HepG2 (cell line): ENCODE results near the gene SLC39A1. TPM values are rescaled to one million over a fixed set of nuclear protein-coding genes. Genes with fewer than 3 reads are reported as not detected.
A peak's percentile ranks its signal among the peaks of the same experiment; 100 is the strongest.

Source experiments
- ATAC-seq: fragments of 200-7000 bp; cut with Tn5 transposase; 3 replicates; pipeline ENCODE4 v1.9.1; 2020; ENCODE audit warnings: mild to moderate bottlenecking, moderate library complexity
- BruUV-seq: library from RNA; stranded (reverse); fragments of 400-500 nt; replicated peaks from 2 replicates; lab custom pipeline; 2021; lab: Mats Ljungman, UMichigan
- CTCF ChIA-PET: fragments of 300-600 bp; formaldehyde crosslinking; extraction: SDS; loops from one replicate; lab custom pipeline; 2021; ENCODE audit warnings: low total read pairs, inconsistent platforms, low intra/inter-chr PET ratio; lab: Yijun Ruan, JAX
- POLR2A ChIA-PET: fragments of 350-600 bp; sonication (Branson Sonifier 250); formaldehyde crosslinking; loops from one replicate; lab custom pipeline; 2020; ENCODE audit warnings: antibody characterized with exemption, inconsistent platforms; lab: Yijun Ruan, JAX
- DNase-seq: peaks from one replicate; pipeline ENCODE4 v3.0.0-alpha.2; 2015; ENCODE audit warnings: low spot score
- FAIRE-seq: peaks from 3 replicates; lab custom pipeline; 2011; peaks lifted over from hg19 to GRCh38; lab: Jason Lieb, UNC
- H2AFZ ChIP-seq: one replicate; pipeline ENCODE4 v1.6.1; 2011; ENCODE audit warnings: low read length, inconsistent platforms
- H3K27ac ChIP-seq: fragments of 300-600 bp; 3 replicates; pipeline ENCODE4 v1.8.0; 2011; ENCODE audit warnings: mixed run types, mild to moderate bottlenecking, mixed read lengths, low read length, inconsistent platforms; ENCODE audit not compliant: insufficient read depth; ENCODE audit errors: extremely low read length
- H3K27me3 ChIP-seq, 2 experiments: fragments of 200-600 bp in 1 of 2; 2 replicates in 1 of 2; 3 replicates in 1 of 2; pipeline versions ENCODE4 v1.6.0 to v1.8.0; 2011; ENCODE audit warnings: low read length in 2 of 2, mild to moderate bottlenecking in 2 of 2, moderate library complexity in 2 of 2, inconsistent platforms in 1 of 2; ENCODE audit not compliant: insufficient read depth in 2 of 2, control insufficient read depth in 1 of 2
- H3K36me3 ChIP-seq, 2 experiments: fragments of 200-600 bp in 1 of 2; replicated peaks in 1 of 2; 2 replicates in 1 of 2; 3 replicates in 1 of 2; pipeline versions ENCODE4 v1.5.1 to v1.8.0; 2011; ENCODE audit warnings: low read length in 2 of 2, inconsistent platforms in 1 of 2; ENCODE audit not compliant: insufficient read depth in 2 of 2, control insufficient read depth in 1 of 2
- H3K4me1 ChIP-seq: 2 replicates; pipeline ENCODE4 v1.5.1; 2012; ENCODE audit warnings: low read length, inconsistent platforms; ENCODE audit not compliant: insufficient read depth
- H3K4me2 ChIP-seq: 2 replicates; pipeline ENCODE4 v1.6.0; 2011; ENCODE audit warnings: low read depth, low read length, inconsistent platforms
- H3K4me3 ChIP-seq, 3 experiments: fragments of 200-600 bp in 1 of 3; sonication (generic), shearing (Covaris generic) in 1 of 3; replicated peaks in 1 of 3; 2 replicates each; pipeline ENCODE4 v1.5.1; 2011 to 2016; ENCODE audit warnings: low read length in 3 of 3, inconsistent platforms in 2 of 3, low read depth in 2 of 3, mild to moderate bottlenecking in 2 of 3, control low read depth in 1 of 3, mixed read lengths in 1 of 3; ENCODE audit not compliant: insufficient read depth in 1 of 3
- H3K79me2 ChIP-seq: one replicate; pipeline ENCODE4 v1.6.1; 2011; ENCODE audit warnings: low read length, inconsistent platforms; ENCODE audit not compliant: insufficient read depth
- H3K9ac ChIP-seq: 2 replicates; pipeline ENCODE4 v1.6.0; 2011; ENCODE audit warnings: mild to moderate bottlenecking, low read depth, low read length, inconsistent platforms; ENCODE audit not compliant: insufficient read depth
- H3K9me3 ChIP-seq: 2 replicates; pipeline ENCODE4 v1.5.1; 2012; ENCODE audit warnings: mild to moderate bottlenecking, low read length
- H4K20me1 ChIP-seq: 2 replicates; pipeline ENCODE4 v1.6.0; 2011; ENCODE audit warnings: inconsistent platforms, mild to moderate bottlenecking, low read length, moderate library complexity; ENCODE audit not compliant: insufficient read depth
- CCDC6 ChIP-seq: sonication (generic); formaldehyde crosslinking; IDR thresholded peaks from 2 replicates; pipeline ENCODE4 v1.8.1; 2022; ENCODE audit warnings: mild to moderate bottlenecking, missing genetic modification reagents, moderate library complexity
- FOSL2 ChIP-seq: sonication (generic); formaldehyde crosslinking; IDR thresholded peaks from 2 replicates; pipeline ENCODE4 v1.4.0; 2020; ENCODE audit warnings: missing genetic modification reagents
- HNF1B ChIP-seq: sonication (generic); formaldehyde crosslinking; IDR thresholded peaks from 2 replicates; pipeline ENCODE4 v1.5.1; 2020; ENCODE audit warnings: mild to moderate bottlenecking, moderate library complexity, missing genetic modification reagents
- ZBTB38 ChIP-seq: sonication (generic); formaldehyde crosslinking; IDR thresholded peaks from 2 replicates; pipeline ENCODE4 v1.5.1; 2020; ENCODE audit warnings: mild to moderate bottlenecking, missing genetic modification reagents
- ZNF414 ChIP-seq: sonication (generic); formaldehyde crosslinking; IDR thresholded peaks from 2 replicates; pipeline ENCODE4 v1.5.0; 2020; ENCODE audit warnings: missing genetic modification reagents
- ZNF556 ChIP-seq: sonication (generic); formaldehyde crosslinking; IDR thresholded peaks from 2 replicates; pipeline ENCODE4 v1.4.0; 2020; ENCODE audit warnings: mild to moderate bottlenecking, missing genetic modification reagents, borderline replicate concordance
- ZNF619 ChIP-seq: sonication (generic); formaldehyde crosslinking; IDR thresholded peaks from 2 replicates; pipeline ENCODE4 v1.4.0; 2020; ENCODE audit warnings: mild to moderate bottlenecking, missing genetic modification reagents
- WGBS: methylation state at CpG from one replicate; pipeline ENCODE4 v1.1.6; 2017; ENCODE audit warnings: low lambda C conversion rate; 5-methylcytosine and 5-hydroxymethylcytosine counted together
- in situ Hi-C: cut with HindIII; loops from 2 replicates; pipeline ENCODE4 v1.10.0; 2017; ENCODE audit warnings: low pct_unique_long_range_greater_than_20kb; ENCODE audit not compliant: extremely low pct_ligation_motif_present
- intact Hi-C: fragments of 100-400 bp; cut with micrococcal nuclease; formaldehyde crosslinking; loops from one replicate; pipeline ENCODE4 v1.10.0; 2022; ENCODE audit not compliant: unreplicated experiment
- polyA plus RNA-seq, 8 experiments: library from polyadenylated mRNA; depleted of rRNA in 3 of 8; stranded (reverse) in 7 of 8; unstranded in 1 of 8; fragments of >200 nt; fragmentation: Illumina TruSeq in 4 of 8; extraction: Trizol in 4 of 8; gene quantifications; 2 replicates each; pipeline versions ENCODE4 v1.2.1 to v1.2.3, GENCODE V29; 2011 to 2016; ENCODE audit warnings: low read depth in 4 of 8, missing spikeins in 1 of 8, mixed read lengths in 1 of 8; ENCODE audit not compliant: insufficient read depth in 1 of 8
- total RNA-seq, 5 experiments: library from RNA; depleted of rRNA; stranded (reverse); fragments of >200 nt; fragmentation: Illumina TruSeq; extraction: Trizol; gene quantifications; 2 replicates each; pipeline ENCODE4 v1.2.3, GENCODE V29; 2016; ENCODE audit warnings: low read depth in 1 of 5
- TF ChIP-seq, protein P1 (sequence below): sonication (generic); formaldehyde crosslinking; IDR thresholded peaks from 2 replicates; pipeline ENCODE4 v1.5.1; 2020; ENCODE audit warnings: mild to moderate bottlenecking, missing genetic modification reagents, moderate library complexity

The SLC39A1 gene
- total and polyA plus RNA-seq, 2 of the 13 experiments (the other 11 are each of a cell fraction or from before 2014, with no cell fraction given) = 71.2 to 78.4 TPM

DNA sequence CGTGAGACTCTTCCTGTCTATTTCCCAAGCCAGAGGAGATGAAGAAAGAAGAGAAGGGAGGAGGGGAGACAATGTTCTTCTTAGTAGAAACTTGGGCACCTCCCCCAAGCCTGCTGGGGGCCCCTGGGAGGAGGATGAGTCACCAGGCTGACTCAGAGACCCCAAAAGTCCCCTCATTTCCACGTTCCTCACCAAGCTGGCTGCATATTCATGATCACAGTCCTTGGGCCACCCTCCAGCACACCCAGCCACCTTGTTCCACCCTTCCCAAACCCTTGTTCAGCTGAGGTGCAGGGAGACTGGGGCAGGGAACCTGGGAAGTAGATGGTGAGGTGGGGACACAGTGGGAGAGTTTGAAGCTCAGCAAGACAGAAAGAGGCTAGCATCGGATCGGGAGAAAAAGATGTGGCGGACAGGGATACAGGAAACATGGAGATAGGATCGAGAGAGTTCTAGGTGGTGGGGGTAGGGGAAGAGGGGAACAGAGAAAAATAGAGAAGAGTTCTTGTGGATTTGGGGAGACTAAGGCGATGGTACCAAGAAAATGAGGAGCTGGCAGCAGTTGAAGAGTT is 22.1 kb upstream of the SLC39A1 start:
- intact Hi-C loops = loop anchor here (5.0 kb wide), 1 partner anchor 308 kb away; the partner anchor contains the start of gene NPR1

More for the DNA sequence above, 22.1 kb upstream of the SLC39A1 start:
- no peak for FAIRE-seq
- BruUV-seq = TSS peak; percentile 35
- peak overlapping the region; percentile 56 for H2AFZ ChIP-seq
- H3K27ac ChIP-seq = peak overlapping the region; percentile 46
- peaks cover 19% of the 10 kb centered on the region for H3K4me1 ChIP-seq
- H3K36me3 ChIP-seq = no peaks in the 10 kb centered on the region; a peak in 1 of 5 replicates
- TF ChIP-seq, protein P1, sequence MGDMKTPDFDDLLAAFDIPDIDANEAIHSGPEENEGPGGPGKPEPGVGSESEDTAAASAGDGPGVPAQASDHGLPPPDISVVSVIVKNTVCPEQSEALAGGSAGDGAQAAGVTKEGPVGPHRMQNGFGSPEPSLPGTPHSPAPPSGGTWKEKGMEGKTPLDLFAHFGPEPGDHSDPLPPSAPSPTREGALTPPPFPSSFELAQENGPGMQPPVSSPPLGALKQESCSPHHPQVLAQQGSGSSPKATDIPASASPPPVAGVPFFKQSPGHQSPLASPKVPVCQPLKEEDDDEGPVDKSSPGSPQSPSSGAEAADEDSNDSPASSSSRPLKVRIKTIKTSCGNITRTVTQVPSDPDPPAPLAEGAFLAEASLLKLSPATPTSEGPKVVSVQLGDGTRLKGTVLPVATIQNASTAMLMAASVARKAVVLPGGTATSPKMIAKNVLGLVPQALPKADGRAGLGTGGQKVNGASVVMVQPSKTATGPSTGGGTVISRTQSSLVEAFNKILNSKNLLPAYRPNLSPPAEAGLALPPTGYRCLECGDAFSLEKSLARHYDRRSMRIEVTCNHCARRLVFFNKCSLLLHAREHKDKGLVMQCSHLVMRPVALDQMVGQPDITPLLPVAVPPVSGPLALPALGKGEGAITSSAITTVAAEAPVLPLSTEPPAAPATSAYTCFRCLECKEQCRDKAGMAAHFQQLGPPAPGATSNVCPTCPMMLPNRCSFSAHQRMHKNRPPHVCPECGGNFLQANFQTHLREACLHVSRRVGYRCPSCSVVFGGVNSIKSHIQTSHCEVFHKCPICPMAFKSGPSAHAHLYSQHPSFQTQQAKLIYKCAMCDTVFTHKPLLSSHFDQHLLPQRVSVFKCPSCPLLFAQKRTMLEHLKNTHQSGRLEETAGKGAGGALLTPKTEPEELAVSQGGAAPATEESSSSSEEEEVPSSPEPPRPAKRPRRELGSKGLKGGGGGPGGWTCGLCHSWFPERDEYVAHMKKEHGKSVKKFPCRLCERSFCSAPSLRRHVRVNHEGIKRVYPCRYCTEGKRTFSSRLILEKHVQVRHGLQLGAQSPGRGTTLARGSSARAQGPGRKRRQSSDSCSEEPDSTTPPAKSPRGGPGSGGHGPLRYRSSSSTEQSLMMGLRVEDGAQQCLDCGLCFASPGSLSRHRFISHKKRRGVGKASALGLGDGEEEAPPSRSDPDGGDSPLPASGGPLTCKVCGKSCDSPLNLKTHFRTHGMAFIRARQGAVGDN (CRISPR knock-in tag) = 0 out of 2 replicates have a peak, but pooled peaks have one; percentile 4
- TF ChIP-seq ZNF556 (no peak), FOSL2 (peak; percentile 68), ZNF619 (peak; percentile 71; the same call in 1 of the 2 replicates), ZBTB38 (CRISPR knock-in tag) (0 out of 2 replicates have a peak, but pooled peaks have one; percentile 37), HNF1B (CRISPR knock-in tag) (peak; percentile 27; the same call in 1 of the 2 replicates), CCDC6 (CRISPR knock-in tag) (no peak), ZNF414 (0 out of 2 replicates have a peak, but pooled peaks have one; percentile 33)
- TF ChIP-seq, all 625 proteins: peak for 6
- Histone ChIP-seq H3K4me2 (peak overlapping the region; percentile 97), H3K27me3 (no peaks in the 10 kb centered on the region; a peak in 1 of 5 replicates), H3K9ac (peak overlapping the region; percentile 83), H3K4me3 (peak overlapping the region; percentile 79 to 93 (median 89)), H3K9me3 (no peaks in the 10 kb centered on the region), H3K79me2 (peaks cover 7% of the 10 kb centered on the region), H4K20me1 (no peaks in the 10 kb centered on the region)
- ATAC-seq (no peak), DNase-seq (no peak)
- WGBS = 12% methylated on average over 7 of the region's 7 CpGs
- POLR2A ChIA-PET = interaction anchor here (0.8 to 7.5 kb wide), 10 partner anchors 8 to 258 kb away, joined by 3 to 92 read pairs (median 7); partner anchors contain the start of genes CREB3L4, CRTC2, DENND4B and INTS3
- in situ Hi-C loops = loop anchor here (5.0 to 10.0 kb wide), 2 partner anchors 188 to 301 kb away; no protein-coding TSS in a partner anchor
- CTCF ChIA-PET = interaction anchor here (1.8 to 2.9 kb wide), 2 partner anchors 164 to 188 kb away, joined by 21 to 35 read pairs; no protein-coding TSS in a partner anchor
